MM.1S (cell line): ENCODE data around the gene GDAP1L1.

Source experiments
- DNase-seq: peaks from one replicate; pipeline ENCODE4 v3.0.0-alpha.2; 2015
- H2AFZ ChIP-seq: fragments of 300-600 bp; sonication (generic); 2 replicates; pipeline ENCODE4 v1.6.0; 2016; ENCODE audit warnings: antibody characterized with exemption, low read length
- H3F3A ChIP-seq: fragments of 300-600 bp; sonication (generic); 2 replicates; pipeline ENCODE4 v1.6.1; 2016; ENCODE audit warnings: mild to moderate bottlenecking, antibody characterized with exemption, low read length, moderate library complexity, mixed read lengths; ENCODE audit not compliant: insufficient read depth
- H3K27ac ChIP-seq: fragments of 300-600 bp; sonication (generic); 2 replicates; pipeline ENCODE4 v1.5.1; 2016; ENCODE audit warnings: mild to moderate bottlenecking, low read length
- H3K27me3 ChIP-seq: fragments of 300-600 bp; sonication (generic); replicated peaks from 2 replicates; pipeline ENCODE4 v1.6.0; 2016; ENCODE audit warnings: low read length; ENCODE audit not compliant: insufficient read depth
- H3K36me3 ChIP-seq: fragments of 300-600 bp; sonication (generic); replicated peaks from 2 replicates; pipeline ENCODE4 v1.6.1; 2016; ENCODE audit warnings: mild to moderate bottlenecking, low read length, mixed read lengths; ENCODE audit not compliant: insufficient read depth
- H3K4me1 ChIP-seq: fragments of 300-600 bp; sonication (generic); 2 replicates; pipeline ENCODE4 v1.6.1; 2016; ENCODE audit warnings: low read length, mixed read lengths
- H3K4me2 ChIP-seq: fragments of 300-600 bp; sonication (generic); 2 replicates; pipeline ENCODE4 v1.6.0; 2016; ENCODE audit warnings: low read depth, low read length
- H3K4me3 ChIP-seq: fragments of 300-600 bp; sonication (generic); 2 replicates; pipeline ENCODE4 v1.5.1; 2016; ENCODE audit warnings: low read length, mixed read lengths
- H3K79me2 ChIP-seq: fragments of 300-600 bp; sonication (generic); 2 replicates; pipeline ENCODE4 v1.6.1; 2016; ENCODE audit warnings: mixed run types, low read length, mixed read lengths
- H3K9ac ChIP-seq: fragments of 300-600 bp; sonication (generic); 2 replicates; pipeline ENCODE4 v1.6.1; 2016; ENCODE audit warnings: low read length, mixed read lengths
- H3K9me2 ChIP-seq: fragments of 300-600 bp; sonication (generic); replicated peaks from 2 replicates; pipeline ENCODE4 v1.6.1; 2016; ENCODE audit warnings: mild to moderate bottlenecking, low read length, mixed read lengths; ENCODE audit not compliant: insufficient read depth
- H3K9me3 ChIP-seq: fragments of 300-600 bp; sonication (generic); replicated peaks from 2 replicates; pipeline ENCODE4 v1.6.1; 2016; ENCODE audit warnings: mild to moderate bottlenecking, low read length, mixed read lengths; ENCODE audit not compliant: insufficient read depth
- H4K20me1 ChIP-seq: fragments of 300-600 bp; sonication (generic); 2 replicates; pipeline ENCODE4 v1.6.1; 2016; ENCODE audit warnings: mild to moderate bottlenecking, low read length, moderate library complexity, mixed read lengths; ENCODE audit not compliant: insufficient read depth
- EZH2 ChIP-seq: fragments of 300-600 bp; sonication (generic); optimal IDR thresholded peaks from 2 replicates; pipeline ENCODE3; 2017; ENCODE audit warnings: low read depth, mild to moderate bottlenecking, antibody characterized with exemption, low read length, mixed read lengths
- EZH2phosphoT487 ChIP-seq: fragments of 300-600 bp; sonication (generic); IDR thresholded peaks from 2 replicates; pipeline ENCODE4 v1.6.1; 2018; ENCODE audit warnings: antibody characterized with exemption, low read length
- TF ChIP-seq, protein P1 (sequence below): fragments of 300-600 bp; sonication (generic); IDR thresholded peaks from 2 replicates; pipeline ENCODE4 v1.5.1; 2016; ENCODE audit warnings: antibody characterized with exemption, low read length, mixed read lengths

The GDAP1L1 gene

DNA sequence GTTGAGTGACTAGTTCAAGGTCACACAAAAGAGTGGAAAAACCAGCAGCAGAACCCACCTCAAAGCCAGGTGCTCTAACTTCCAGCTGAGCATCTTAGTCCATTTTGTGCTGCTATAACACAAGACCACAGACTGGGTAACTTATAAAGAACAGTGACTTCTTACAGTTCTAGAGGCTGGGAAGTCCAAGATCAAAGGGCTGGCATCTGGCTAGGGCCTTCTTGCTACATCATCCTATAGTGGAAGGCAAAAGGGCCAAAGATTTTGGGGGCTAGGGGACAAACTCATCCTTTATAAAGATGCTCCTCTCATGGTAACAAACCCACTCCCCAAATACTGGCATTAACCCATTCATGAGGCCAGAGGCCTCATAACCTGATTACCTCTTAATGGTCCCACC is 54.2 kb downstream of the GDAP1L1 start:
- Histone ChIP-seq H3K9me3 (no peaks in the 10 kb centered on the region), H3K79me2 (no peaks in the 10 kb centered on the region; the same call in 1 of the 2 replicates), H3K9me2 (no peaks in the 10 kb centered on the region), H3K4me2 (no peak overlapping the region), H3K4me1 (no peaks in the 10 kb centered on the region), H3K27me3 (no peaks in the 10 kb centered on the region), H2AFZ (no peak overlapping the region), H3K36me3 (no peaks in the 10 kb centered on the region), H3F3A (no peaks in the 10 kb centered on the region), H3K9ac (no peak overlapping the region), H4K20me1 (no peaks in the 10 kb centered on the region), H3K4me3 (no peak overlapping the region), H3K27ac (no peak overlapping the region)
- no peak for DNase-seq
- TF ChIP-seq EZH2 (no peak), EZH2phosphoT487 (no peak)
- TF ChIP-seq, protein P1, sequence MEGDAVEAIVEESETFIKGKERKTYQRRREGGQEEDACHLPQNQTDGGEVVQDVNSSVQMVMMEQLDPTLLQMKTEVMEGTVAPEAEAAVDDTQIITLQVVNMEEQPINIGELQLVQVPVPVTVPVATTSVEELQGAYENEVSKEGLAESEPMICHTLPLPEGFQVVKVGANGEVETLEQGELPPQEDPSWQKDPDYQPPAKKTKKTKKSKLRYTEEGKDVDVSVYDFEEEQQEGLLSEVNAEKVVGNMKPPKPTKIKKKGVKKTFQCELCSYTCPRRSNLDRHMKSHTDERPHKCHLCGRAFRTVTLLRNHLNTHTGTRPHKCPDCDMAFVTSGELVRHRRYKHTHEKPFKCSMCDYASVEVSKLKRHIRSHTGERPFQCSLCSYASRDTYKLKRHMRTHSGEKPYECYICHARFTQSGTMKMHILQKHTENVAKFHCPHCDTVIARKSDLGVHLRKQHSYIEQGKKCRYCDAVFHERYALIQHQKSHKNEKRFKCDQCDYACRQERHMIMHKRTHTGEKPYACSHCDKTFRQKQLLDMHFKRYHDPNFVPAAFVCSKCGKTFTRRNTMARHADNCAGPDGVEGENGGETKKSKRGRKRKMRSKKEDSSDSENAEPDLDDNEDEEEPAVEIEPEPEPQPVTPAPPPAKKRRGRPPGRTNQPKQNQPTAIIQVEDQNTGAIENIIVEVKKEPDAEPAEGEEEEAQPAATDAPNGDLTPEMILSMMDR: no peak

GRCh38 chr20:44302026-44302669 is 55.0 kb downstream of the GDAP1L1 start:
- DNase-seq: no peak
- Histone ChIP-seq H3K4me2 (no peak overlapping the region), H3K27me3 (no peaks in the 10 kb centered on the region), H4K20me1 (no peaks in the 10 kb centered on the region), H3K9me3 (no peaks in the 10 kb centered on the region), H3K79me2 (no peaks in the 10 kb centered on the region; the same call in 1 of the 2 replicates), H3F3A (no peaks in the 10 kb centered on the region), H3K27ac (no peak overlapping the region), H3K9me2 (no peaks in the 10 kb centered on the region), H2AFZ (no peak overlapping the region), H3K36me3 (no peaks in the 10 kb centered on the region), H3K9ac (no peak overlapping the region), H3K4me1 (no peaks in the 10 kb centered on the region), H3K4me3 (no peak overlapping the region)
- TF ChIP-seq, protein P1: no peak
- TF ChIP-seq EZH2phosphoT487 (no peak), EZH2 (no peak)

- Histone ChIP-seq H3K9me3 (no peaks in the 10 kb centered on the region), H3K9me2 (no peaks in the 10 kb centered on the region), H3K4me2 (no peak overlapping the region), H3K27ac (no peak overlapping the region), H3F3A (no peaks in the 10 kb centered on the region), H3K36me3 (no peaks in the 10 kb centered on the region), H3K4me3 (no peak overlapping the region), H3K79me2 (no peaks in the 10 kb centered on the region; the same call in 1 of the 2 replicates), H4K20me1 (no peaks in the 10 kb centered on the region), H3K9ac (no peak overlapping the region), H3K4me1 (no peaks in the 10 kb centered on the region), H2AFZ (no peak overlapping the region), H3K27me3 (no peaks in the 10 kb centered on the region)
- no peak for DNase-seq
- TF ChIP-seq EZH2 (no peak), EZH2phosphoT487 (no peak)
Observed at GRCh38 chr20:44302736-44303135, 55.6 kb downstream of the GDAP1L1 start.

DNA sequence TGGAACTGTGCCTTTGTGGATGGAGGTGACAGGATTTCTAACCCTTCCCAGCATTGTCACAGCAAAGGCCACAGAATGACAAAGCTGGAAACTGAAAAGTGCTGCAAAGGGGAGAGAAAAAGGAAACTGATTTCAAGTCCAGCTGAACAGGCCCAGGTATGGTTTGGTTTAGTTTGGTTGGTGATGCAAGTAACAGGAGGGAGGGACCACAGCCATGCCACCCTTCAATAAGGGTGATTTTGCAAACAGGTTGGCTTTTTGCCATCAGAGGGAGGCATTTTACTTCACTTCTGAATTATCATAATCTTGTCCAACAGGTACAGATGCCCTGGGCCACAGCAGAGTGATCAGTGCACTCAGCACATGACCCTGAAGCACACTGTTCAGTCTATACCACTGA is 57.3 kb downstream of the GDAP1L1 start:
- Histone ChIP-seq H3K4me2 (no peak overlapping the region), H3K27ac (no peak overlapping the region), H3K27me3 (no peaks in the 10 kb centered on the region), H2AFZ (no peak overlapping the region), H3K4me3 (no peak overlapping the region), H3F3A (no peaks in the 10 kb centered on the region), H3K9me2 (no peaks in the 10 kb centered on the region), H3K4me1 (no peaks in the 10 kb centered on the region), H4K20me1 (no peaks in the 10 kb centered on the region), H3K79me2 (peaks cover 11% of the 10 kb centered on the region), H3K9ac (no peak overlapping the region), H3K36me3 (no peaks in the 10 kb centered on the region), H3K9me3 (no peaks in the 10 kb centered on the region)
- TF ChIP-seq, protein P1: no peak
- no peak for TF ChIP-seq EZH2phosphoT487
- no peak for DNase-seq
